Ovary (tissue), 9 donors: ENCODE results near the gene RND2. TPM values are rescaled to one million over a fixed set of nuclear protein-coding genes. Genes with fewer than 3 reads are reported as not detected.
"Not testable (repeated sequence)": the region's sequence is repeated elsewhere in the genome, so short reads cannot be mapped to it uniquely, and the experiment has no call there.

Experiments
- DNase-seq, 5 donors: peaks; one replicate each; pipeline ENCODE4 v3.0.0-alpha.2; 2019 to 2020
- H3K27ac ChIP-seq, 2 donors: fragments of 200-600 bp; one replicate each; pipeline versions ENCODE4 v1.5.1 to v1.8.0; 2019 to 2022
- H3K27me3 ChIP-seq: fragments of 200-600 bp; one replicate; pipeline ENCODE4 v1.8.0; 2022
- H3K36me3 ChIP-seq: fragments of 200-600 bp; sonication (generic); one replicate; pipeline ENCODE4 v1.5.1; 2019
- H3K4me1 ChIP-seq: one replicate; pipeline ENCODE4 v1.8.1; 2013; ENCODE audit warnings: mild to moderate bottlenecking, moderate library complexity; ENCODE audit not compliant: insufficient read depth
- H3K4me3 ChIP-seq: fragments of 200-600 bp; sonication (generic); one replicate; pipeline ENCODE4 v1.5.1; 2017
- H3K9me3 ChIP-seq, 2 donors: fragments of 200-600 bp in 1 of 2; sonication (generic) in 1 of 2; one replicate each; pipeline versions ENCODE4 v1.5.1 to v1.8.1; 2013 to 2019; ENCODE audit warnings: mild to moderate bottlenecking in 1 of 2, moderate library complexity in 1 of 2
- CTCF ChIP-seq, 3 donors: fragments of 450-650 bp in 2 of 3; fragments of 200-600 bp in 1 of 3; IDR thresholded peaks; one replicate each; pipeline versions ENCODE4 v1.5.1 to v1.8.0; 2016 to 2022; ENCODE audit warnings: antibody characterized with exemption in 3 of 3, mild to moderate bottlenecking in 1 of 3
- EP300 ChIP-seq: sonication (generic); formaldehyde crosslinking; IDR thresholded peaks from one replicate; pipeline ENCODE4 v1.6.1; 2017; ENCODE audit warnings: antibody characterized with exemption
- POLR2A ChIP-seq: fragments of 450-650 bp; IDR thresholded peaks from one replicate; pipeline ENCODE4 v1.6.1; 2017; ENCODE audit warnings: antibody characterized with exemption, mild to moderate bottlenecking, moderate library complexity
- WGBS, 3 donors: extraction: QIAGEN DNeasy Blood & Tissue Kit in 1 of 3; methylation state at CpG; one replicate each; pipeline versions ENCODE4 v1.1.5 to v1.1.7; 2013 to 2017; 5-methylcytosine and 5-hydroxymethylcytosine counted together
- intact Hi-C, 4 donors: fragments of 100-400 bp; cut with DNase I; formaldehyde crosslinking; loops; one replicate each; pipeline versions ENCODE4 v1.11.0 to v1.15.1; 2022 to 2023
- polyA plus RNA-seq, 2 donors: library from polyadenylated mRNA; stranded (reverse); fragments of 200-250 nt in 1 of 2; fragments of 350-450 nt in 1 of 2; fragmentation: Illumina TruSeq in 1 of 2; extraction: RNeasy Lipid Tissue Mini Kit (QIAGEN cat#74804) in 1 of 2; gene quantifications; one replicate each; pipeline ENCODE4 v1.2.3, GENCODE V29; 2013 to 2014
- total RNA-seq, 7 donors: library from RNA; depleted of rRNA in 2 of 7; stranded (reverse); fragments of >200 nt in 2 of 7; fragmentation: NEBNext Ultra II Directional in 3 of 7; extraction: Animal tissue kit (Norgen Biotek cat#: 25700) in 3 of 7; gene quantifications; one replicate each; pipeline versions ENCODE4 v1.1.0 to v1.2.4, GENCODE V29; 2016 to 2023
- donor health status: DM: no; HTN: no; CAD: no; lungs with moderate emphysema.
- donor health status: DM: no; HTN: no; CAD: no.
- donor health status: Bipolar disorder and iron deficiency.
- donor health status: DM: yes; HTN: yes; CAD: no.
- donor health status: DM: no; HTN: no; CAD: no.
- donor health status: DM: yes; HTN: yes; CAD: no.

The RND2 gene
- total and polyA plus RNA-seq, 9 donors: 2.5 to 11.6 (median 6.0) TPM

GRCh38 chr17:43040655-43041054 is 15.6 kb downstream of the RND2 start:
- Histone ChIP-seq H3K27me3 (no peaks in the 10 kb centered on the region), H3K27ac (no peak overlapping the region), H3K36me3 (no peaks in the 10 kb centered on the region), H3K9me3 (no peaks in the 10 kb centered on the region), H3K4me3 (no peak overlapping the region), H3K4me1 (no peaks in the 10 kb centered on the region)
- TF ChIP-seq POLR2A (no peak), EP300 (no peak)
- WGBS, 3 donors: 82 to 91% (median 86%) methylated on average over 2 of the region's 2 CpGs
- intact Hi-C loops: no loop called here
- no peak for DNase-seq

- no peaks in the 10 kb centered on the region for H3K4me1 ChIP-seq
- no peaks in the 10 kb centered on the region for H3K36me3 ChIP-seq
- WGBS, 3 donors: 21 to 25% (median 24%) methylated on average over 5 of the region's 5 CpGs
- TF ChIP-seq EP300: no peak
- TF ChIP-seq POLR2A: no peak
- TF ChIP-seq CTCF (IDR thresholded peaks at IDR 0.05): no peak
- intact Hi-C loops: no loop called here
- H3K4me3 ChIP-seq: no peak overlapping the region
- H3K27me3 ChIP-seq: no peaks in the 10 kb centered on the region
- no peaks in the 10 kb centered on the region for H3K9me3 ChIP-seq
- DNase-seq: no peak
- H3K27ac ChIP-seq: no peak overlapping the region
These were observed 17.1 kb downstream of the RND2 start for GRCh38 chr17:43042025-43042628.

- intact Hi-C loops: no loop called here
- Histone ChIP-seq H3K4me3 (no peak overlapping the region), H3K27ac (no peak overlapping the region)
These were observed 18.3 kb downstream of the RND2 start for GRCh38 chr17:43043307-43043706.

GRCh38 chr17:43044024-43044423 is 19.0 kb downstream of the RND2 start:
- H3K4me1 ChIP-seq: no peaks in the 10 kb centered on the region
- H3K27me3 ChIP-seq: no peaks in the 10 kb centered on the region
- no peak for TF ChIP-seq EP300
- no peak for TF ChIP-seq CTCF (IDR thresholded peaks at IDR 0.05)
- no peak for TF ChIP-seq POLR2A
- intact Hi-C loops: no loop called here
- no peak overlapping the region for H3K27ac ChIP-seq
- H3K9me3 ChIP-seq: no peaks in the 10 kb centered on the region
- 94 to 95% (median 94%) methylated on average over 4 of the region's 4 CpGs for WGBS, 3 donors
- H3K4me3 ChIP-seq: no peak overlapping the region
- H3K36me3 ChIP-seq: no peaks in the 10 kb centered on the region
- DNase-seq: no peak

More at GRCh38 chr17:43043307-43043706, 18.3 kb downstream of the RND2 start:
- Histone ChIP-seq H3K9me3 (no peaks in the 10 kb centered on the region), H3K4me1 (no peaks in the 10 kb centered on the region), H3K36me3 (no peaks in the 10 kb centered on the region), H3K27me3 (no peaks in the 10 kb centered on the region)
- TF ChIP-seq POLR2A: no peak
- no peak for TF ChIP-seq EP300
- no peak for TF ChIP-seq CTCF (IDR thresholded peaks at IDR 0.05)
- DNase-seq: no peak

- Histone ChIP-seq H3K4me1 (no peaks in the 10 kb centered on the region), H3K27me3 (no peaks in the 10 kb centered on the region), H3K4me3 (no peak overlapping the region), H3K9me3 (no peaks in the 10 kb centered on the region), H3K27ac (no peak overlapping the region), H3K36me3 (no peaks in the 10 kb centered on the region)
- no peak for DNase-seq
- 97 to 100% (median 98%) methylated on average over 1 of the region's 1 CpG for WGBS, 3 donors
- TF ChIP-seq EP300: no peak
- no peak for TF ChIP-seq CTCF (IDR thresholded peaks at IDR 0.05)
- no peak for TF ChIP-seq POLR2A
- intact Hi-C loops: no loop called here
These were observed 26.9 kb downstream of the RND2 start for GRCh38 chr17:43051969-43052368.

GRCh38 chr17:43053008-43053407 is 28.0 kb downstream of the RND2 start:
- DNase-seq, H3K4me1 ChIP-seq, H3K27me3 ChIP-seq, H3K9me3 ChIP-seq, H3K27ac ChIP-seq, intact Hi-C loops, H3K4me3 ChIP-seq, H3K36me3 ChIP-seq: not testable (repeated sequence)
- 96 to 98% (median 97%) methylated on average over 7 of the region's 7 CpGs for WGBS, 3 donors
